Measurements from ENCODE around the gene PCLAF.
"Not testable (repeated sequence)": the region's sequence is repeated elsewhere in the genome, so short reads cannot be mapped to it uniquely, and the experiment has no call there.

Gene PCLAF, protein sequence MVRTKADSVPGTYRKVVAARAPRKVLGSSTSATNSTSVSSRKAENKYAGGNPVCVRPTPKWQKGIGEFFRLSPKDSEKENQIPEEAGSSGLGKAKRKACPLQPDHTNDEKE

GRCh38 chr15:64381000-64381751, at the start of gene PCLAF:
Gene PCLAF, minus strand, starts transcription at chr15:64381441. Its CDS starts 70 bp downstream, at chr15:64381371.
- peak; percentile 87 for DNase-seq (ENCODE audit: low spot score)

DNA sequence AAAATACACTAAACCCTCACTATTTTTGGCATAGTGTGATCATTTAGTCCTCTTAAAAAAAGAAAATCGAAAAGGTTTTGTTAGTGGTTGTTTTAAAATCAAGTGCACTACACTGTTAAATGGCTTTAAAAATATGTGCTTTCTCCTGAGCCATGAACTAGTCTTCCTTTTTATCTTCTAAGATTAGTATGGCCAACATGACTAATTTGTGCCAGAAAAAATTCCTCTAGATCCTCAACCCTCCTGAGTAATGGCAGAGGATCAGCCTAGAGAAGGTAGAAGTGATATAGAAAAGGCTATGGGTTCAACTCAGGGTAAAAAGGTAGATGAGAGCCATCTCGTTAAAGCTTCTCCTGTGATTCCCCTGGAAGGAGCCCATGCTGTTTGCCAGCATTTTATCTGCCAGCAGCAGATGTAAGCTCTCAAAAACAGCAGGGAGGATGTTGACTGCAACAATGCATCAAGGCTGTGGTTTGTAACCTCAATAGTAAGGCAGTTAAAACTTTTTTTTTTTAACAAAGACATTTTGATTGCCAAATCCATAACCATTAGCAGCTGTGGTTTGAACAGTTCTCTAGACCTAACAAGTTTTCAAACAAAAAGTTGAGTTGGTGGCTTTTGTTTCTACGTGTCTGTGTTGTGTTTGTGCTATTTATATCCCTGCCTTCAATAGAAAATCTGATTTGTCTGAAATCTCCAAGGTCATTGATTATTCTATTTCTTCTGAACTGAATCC, 48.9 kb upstream of the PCLAF start:
- no peak for DNase-seq (ENCODE audit: low spot score)

DNA sequence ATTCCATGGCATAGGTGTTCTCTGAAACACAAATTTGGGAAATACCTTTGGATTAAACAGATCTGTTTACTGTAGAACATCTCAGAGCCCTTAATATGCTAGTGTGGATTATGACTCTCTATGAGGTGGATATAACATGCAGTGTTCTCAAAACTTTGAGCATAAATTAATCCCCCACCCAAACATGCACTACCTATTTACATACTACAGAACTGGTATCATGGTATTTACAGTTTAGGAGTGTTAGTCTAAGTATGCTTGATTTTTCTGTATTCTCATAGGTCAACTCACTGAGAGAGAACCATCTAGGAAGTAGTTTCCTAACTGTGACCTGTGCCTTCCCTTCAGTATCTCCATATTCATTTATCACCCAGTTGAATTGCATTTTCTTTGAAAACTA, 48.2 kb upstream of the PCLAF start:
- no peak for DNase-seq (ENCODE audit: low spot score)

GRCh38 chr15:64426845-64427465, 45.7 kb upstream of the PCLAF start:
- no peak for DNase-seq (ENCODE audit: low spot score)

DNA sequence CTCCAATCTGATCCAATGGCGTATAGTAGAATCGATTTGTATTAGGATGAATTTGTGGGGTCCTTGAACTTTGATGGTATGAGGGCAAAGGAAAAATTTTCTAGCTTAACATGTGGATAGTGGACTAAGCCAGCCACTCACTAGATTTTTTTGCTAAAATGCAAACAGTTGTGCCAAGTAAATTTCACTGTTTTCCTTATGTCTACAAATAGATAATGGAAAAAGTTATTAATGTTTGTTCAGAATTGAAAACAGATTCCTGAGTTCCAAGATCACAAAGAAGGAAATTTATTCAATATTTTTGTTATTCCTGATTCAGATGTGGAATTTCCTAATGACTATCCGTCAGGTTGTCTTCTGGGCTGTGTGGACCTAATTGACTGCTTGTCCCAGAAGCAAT, 44.0 kb upstream of the PCLAF start:
- DNase-seq (ENCODE audit: low spot score): no peak

DNA sequence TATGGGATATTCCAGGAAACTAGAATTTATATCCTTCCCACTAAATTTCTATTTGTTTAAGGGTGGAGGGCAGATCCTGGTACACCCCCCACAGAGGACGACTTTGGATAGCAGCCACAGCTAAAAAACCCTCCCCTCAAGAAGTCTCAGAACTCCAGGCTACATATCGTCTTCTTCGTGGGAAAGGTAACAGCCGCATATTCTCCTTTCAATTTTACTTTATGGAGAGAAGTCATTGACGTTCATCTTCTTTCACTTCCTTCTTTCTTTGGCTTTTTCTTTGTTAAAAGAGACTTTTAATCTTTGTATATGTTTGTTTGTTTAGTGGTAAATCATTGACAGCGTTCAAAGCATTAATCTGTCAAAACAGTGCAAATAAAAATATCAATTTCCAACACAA, 42.7 kb upstream of the PCLAF start:
- no peak for DNase-seq (ENCODE audit: low spot score)

DNA sequence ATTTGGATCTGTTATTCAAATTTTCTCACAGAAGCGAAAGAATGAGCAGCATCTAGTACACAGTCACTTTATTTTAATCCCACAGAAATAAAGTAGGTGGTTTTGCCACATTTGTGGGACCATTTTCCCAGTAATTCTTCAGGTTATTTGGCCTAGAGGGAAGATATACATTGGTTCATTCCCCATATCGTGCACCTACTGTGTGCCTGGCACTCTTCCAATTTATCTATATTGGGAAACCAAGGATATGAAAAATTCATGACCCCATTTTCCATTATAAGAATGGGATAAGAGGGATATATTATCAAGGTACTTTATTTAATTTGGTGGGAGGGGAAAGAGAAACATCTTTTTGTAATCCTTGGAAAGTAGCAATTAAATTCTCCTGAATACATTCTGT, 41.5 kb upstream of the PCLAF start:
- DNase-seq (ENCODE audit: low spot score): no peak

DNA sequence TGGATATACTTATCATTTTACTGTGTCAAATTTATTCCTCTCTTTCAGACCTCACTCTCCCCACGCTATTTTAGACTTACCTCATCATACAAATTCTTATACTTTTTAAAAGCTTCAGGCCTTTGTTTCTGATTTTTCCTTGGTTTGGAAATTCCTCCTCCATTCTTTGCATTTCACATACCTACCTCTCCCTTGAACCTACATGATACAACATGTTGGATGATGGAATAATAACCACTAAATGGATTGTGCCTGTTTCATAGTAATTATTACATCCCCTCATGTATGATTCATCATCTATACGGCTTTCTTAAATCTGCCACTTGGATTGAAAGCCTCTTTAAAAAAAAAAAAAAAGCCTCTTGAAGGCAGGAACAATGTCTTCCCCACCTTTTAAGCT, 31.0 kb upstream of the PCLAF start:
- no peak for DNase-seq (ENCODE audit: low spot score)

DNA sequence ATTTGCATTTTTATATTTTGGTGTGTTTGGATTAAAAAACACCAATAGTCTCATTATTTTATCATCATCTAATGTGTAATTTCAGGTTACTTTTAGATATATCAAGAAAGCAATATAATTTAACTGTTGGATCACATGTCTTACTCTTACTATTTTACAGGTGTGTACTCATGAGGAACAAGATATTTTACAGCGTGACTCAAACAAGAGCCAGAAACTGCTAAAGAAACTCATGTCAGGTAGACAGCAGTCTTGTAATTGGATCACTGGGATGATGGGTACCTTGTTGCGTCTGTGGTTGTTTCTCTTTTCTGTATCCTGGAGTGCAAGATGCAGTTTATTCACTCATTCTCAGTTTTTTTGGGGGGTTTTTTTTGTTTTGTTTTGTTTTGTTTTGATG, 19.3 kb upstream of the PCLAF start:
- no peak for DNase-seq (ENCODE audit: low spot score)

GRCh38 chr15:64398575-64398974, 17.3 kb upstream of the PCLAF start:
- DNase-seq (ENCODE audit: low spot score): no peak

DNA sequence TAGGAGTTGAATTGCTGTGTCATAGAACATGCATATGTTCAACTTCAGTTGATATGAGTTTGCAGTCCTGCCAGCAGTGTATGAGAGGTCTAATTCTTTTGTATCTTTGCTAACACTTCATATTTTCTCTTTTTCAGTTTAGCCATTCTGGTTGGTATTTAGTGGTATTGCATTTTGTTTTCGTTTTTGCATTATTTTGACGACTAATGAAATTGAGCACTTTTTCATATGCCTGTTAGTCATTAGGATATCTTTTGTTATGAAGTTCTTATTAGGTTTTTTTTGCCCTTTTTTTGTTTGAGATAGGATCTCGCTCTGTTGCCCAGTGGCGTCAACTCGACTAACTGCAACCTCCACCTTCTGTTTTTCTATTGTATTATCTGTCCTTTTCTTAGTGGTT, 15.5 kb upstream of the PCLAF start:
- no peak for DNase-seq (ENCODE audit: low spot score)

DNA sequence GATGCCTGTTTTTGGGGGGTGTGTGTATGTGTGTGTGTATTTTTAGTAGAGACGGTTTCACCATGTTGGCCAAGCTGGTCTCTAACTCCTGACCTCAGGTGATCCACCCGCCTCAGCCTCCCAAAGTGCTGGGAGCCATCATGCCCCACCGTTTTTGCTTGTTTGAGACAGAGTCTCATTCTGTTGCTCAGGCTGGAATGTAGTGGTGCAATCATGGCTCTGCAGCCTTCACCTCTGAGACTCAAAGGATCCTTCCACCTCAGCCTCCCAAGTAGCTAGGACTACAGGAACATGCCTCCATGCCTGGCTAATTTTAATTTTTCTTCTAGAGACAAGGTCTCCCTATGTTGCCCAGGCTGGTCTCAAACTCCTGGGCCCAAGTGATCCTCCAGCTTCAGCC, 11.2 kb upstream of the PCLAF start:
- not testable (repeated sequence) for DNase-seq (ENCODE audit: low spot score)

- no peak for DNase-seq (ENCODE audit: low spot score)
These were observed 7.8 kb upstream of the PCLAF start for GRCh38 chr15:64389036-64389435.

DNA sequence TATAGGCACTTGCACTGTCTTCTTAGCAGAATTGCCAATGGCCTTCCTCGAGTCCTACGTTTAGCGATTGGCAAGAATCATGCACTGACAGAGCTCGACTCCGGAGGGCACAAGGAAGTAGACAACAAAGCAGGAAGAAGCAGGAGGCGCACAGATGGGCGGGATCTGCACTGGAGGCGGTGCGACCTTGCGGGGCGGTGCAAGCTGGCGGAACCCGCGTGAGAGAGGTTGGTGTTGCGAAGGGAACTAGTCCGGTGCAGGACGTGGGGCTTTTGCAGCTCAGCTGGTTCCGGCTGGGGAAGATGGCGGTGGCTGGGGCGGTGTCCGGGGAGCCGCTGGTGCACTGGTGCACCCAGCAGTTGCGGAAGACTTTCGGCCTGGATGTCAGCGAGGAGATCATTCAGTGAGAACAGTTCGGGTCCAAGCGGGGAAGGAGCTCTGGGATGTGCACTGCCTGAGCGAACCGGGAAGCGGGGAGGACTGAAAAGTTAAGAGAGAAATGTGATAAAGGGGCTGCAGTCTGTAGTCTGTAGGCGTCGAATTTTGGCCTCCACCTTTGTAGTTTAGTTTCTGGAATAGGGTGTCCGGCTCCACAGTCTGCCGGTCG, 6.4 kb upstream of the PCLAF start, which contains the start of gene TRIP4:
Gene TRIP4 (plus strand): TSS at position 275 of the 607 bp plus-strand sequence. CDS start 28 bp downstream, at position 303.
- DNase-seq (ENCODE audit: low spot score): peak; percentile 91

DNA sequence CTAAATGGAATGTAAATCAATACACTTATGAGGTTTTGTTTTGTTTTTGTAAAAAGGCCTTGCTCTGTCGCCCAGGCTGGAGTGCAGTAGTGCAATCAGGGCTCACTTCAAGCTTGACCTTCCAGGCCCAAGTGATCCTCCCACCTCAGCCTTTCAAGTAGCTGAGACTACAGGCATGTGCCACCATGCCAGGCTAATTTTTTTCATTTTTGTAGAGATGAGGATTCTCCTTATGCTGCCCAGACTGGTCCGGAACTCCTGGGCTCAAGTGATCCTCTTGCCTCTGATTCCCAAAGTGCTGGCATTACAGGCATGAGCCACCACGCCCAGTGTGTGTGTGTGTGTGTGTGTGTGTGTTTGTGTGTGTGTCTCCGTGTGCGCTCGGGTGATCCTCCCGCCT, 5.0 kb upstream of the PCLAF start:
- no peak for DNase-seq (ENCODE audit: low spot score)

- no peak for DNase-seq (ENCODE audit: low spot score)
These were observed 2.5 kb upstream of the PCLAF start for GRCh38 chr15:64383760-64384159.

- not testable (repeated sequence) for DNase-seq (ENCODE audit: low spot score)
These were observed 941 bp downstream of the PCLAF start for GRCh38 chr15:64380130-64380870.

GRCh38 chr15:64379216-64379960, 1.9 kb downstream of the PCLAF start:
- DNase-seq (ENCODE audit: low spot score): no peak

- no peak for DNase-seq (ENCODE audit: low spot score)
These were observed 7.9 kb downstream of the PCLAF start for GRCh38 chr15:64373360-64373759.

- DNase-seq (ENCODE audit: low spot score): not testable (repeated sequence)
These were observed 9.9 kb downstream of the PCLAF start for GRCh38 chr15:64371383-64371782.

DNA sequence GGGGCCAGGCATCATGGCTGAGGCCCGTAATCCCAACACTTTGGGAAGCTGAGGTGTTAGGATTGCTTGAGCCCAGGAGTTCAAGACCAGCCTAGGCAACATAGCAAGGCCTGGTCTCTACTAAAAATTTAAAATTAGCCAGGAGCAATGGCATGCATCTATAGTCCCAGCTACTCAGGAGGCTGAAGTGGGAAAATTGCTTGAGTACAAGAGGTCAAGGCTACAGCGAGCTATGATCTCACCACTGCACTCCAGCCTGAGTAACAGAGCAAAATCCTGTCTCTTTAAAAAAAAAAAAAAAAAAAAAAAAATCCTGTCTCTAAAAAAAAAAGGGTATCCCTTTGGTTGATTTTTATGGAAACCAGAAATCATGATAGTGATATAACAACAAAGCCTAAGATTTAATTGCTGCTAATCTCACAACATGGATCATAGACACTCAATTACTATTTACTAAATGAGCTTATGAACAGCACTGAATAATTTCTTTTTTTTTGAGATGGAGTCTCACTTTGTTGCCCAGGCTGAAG, 12.1 kb downstream of the PCLAF start:
- DNase-seq (ENCODE audit: low spot score): no peak
